H1 (cell line): ENCODE data around the gene PDX1. TPM values are rescaled to one million over a fixed set of nuclear protein-coding genes. Genes with fewer than 3 reads are reported as not detected.

ENCODE experiments used
- CTCF ChIA-PET: fragments of 300-600 bp; sonication (Branson Sonifier 250); formaldehyde crosslinking; loops from one replicate; lab custom pipeline; 2021; ENCODE audit not compliant: partially characterized antibody; lab: Charles Lee
- POLR2A ChIA-PET: fragments of 300-600 bp; sonication (Branson Sonifier 250); formaldehyde crosslinking; loops from one replicate; lab custom pipeline; 2021; ENCODE audit warnings: inconsistent platforms; ENCODE audit not compliant: partially characterized antibody; lab: Charles Lee
- DNase-seq, 2 experiments: peaks; one replicate each; pipeline versions ENCODE4 v3.0.0 to v3.0.0-alpha.2; 2010 to 2022; ENCODE audit warnings: low spot score in 2 of 2, low read depth in 1 of 2, mixed read lengths in 1 of 2
- FAIRE-seq: peaks from 2 replicates; lab custom pipeline; 2011; peaks lifted over from hg19 to GRCh38; lab: Jason Lieb, UNC
- H2AFZ ChIP-seq: 2 replicates; pipeline ENCODE4 v1.8.1; 2012; ENCODE audit warnings: low read length, inconsistent platforms
- H2AK5ac ChIP-seq: 2 replicates; pipeline ENCODE4 v1.6.1; 2013; ENCODE audit warnings: low read depth, low read length
- H2BK120ac ChIP-seq: replicated peaks from 2 replicates; pipeline ENCODE3; 2013; ENCODE audit warnings: low read depth, low read length, inconsistent platforms
- H2BK12ac ChIP-seq: 2 replicates; pipeline ENCODE4 v1.6.1; 2013; ENCODE audit warnings: low read depth, low read length
- H2BK15ac ChIP-seq: 2 replicates; pipeline ENCODE4 v1.6.1; 2013; ENCODE audit warnings: low read length
- H2BK20ac ChIP-seq: 2 replicates; pipeline ENCODE4 v1.6.1; 2013; ENCODE audit warnings: low read length
- H2BK5ac ChIP-seq: 2 replicates; pipeline ENCODE4 v1.6.1; 2013; ENCODE audit warnings: low read depth, low read length
- H3K14ac ChIP-seq: 2 replicates; pipeline ENCODE4 v1.6.1; 2013; ENCODE audit warnings: inconsistent platforms; ENCODE audit not compliant: insufficient read length
- H3K18ac ChIP-seq: 2 replicates; pipeline ENCODE4 v1.6.1; 2013; ENCODE audit warnings: low read length; ENCODE audit errors: extremely low read depth
- H3K23ac ChIP-seq: 2 replicates; pipeline ENCODE4 v1.6.1; 2013; ENCODE audit warnings: inconsistent platforms; ENCODE audit not compliant: insufficient read length
- H3K23me2 ChIP-seq: 2 replicates; pipeline ENCODE4 v1.6.1; 2013; ENCODE audit warnings: low read depth, low read length
- H3K27ac ChIP-seq: 2 replicates; pipeline ENCODE4 v1.6.1; 2011; ENCODE audit warnings: low read depth, low read length, inconsistent platforms
- H3K27me3 ChIP-seq, 4 experiments: replicated peaks in 1 of 4; 1 replicate in 1 of 4; 2 replicates in 3 of 4; pipeline versions ENCODE4 v1.6.1 to v1.8.1; 2011 to 2013; ENCODE audit warnings: low read length in 3 of 4, mild to moderate bottlenecking in 3 of 4, inconsistent platforms in 2 of 4, mixed read lengths in 2 of 4, moderate library complexity in 1 of 4; ENCODE audit not compliant: control insufficient read depth in 3 of 4, insufficient read depth in 3 of 4; ENCODE audit errors: extremely low read depth in 1 of 4
- H3K36me3 ChIP-seq, 4 experiments: 2 replicates each; pipeline versions ENCODE4 v1.6.1 to v1.8.1; 2011 to 2013; ENCODE audit warnings: mild to moderate bottlenecking in 4 of 4, low read length in 3 of 4, moderate library complexity in 2 of 4, control low read depth in 1 of 4, inconsistent platforms in 1 of 4; ENCODE audit not compliant: insufficient read depth in 4 of 4, control insufficient read depth in 2 of 4
- H3K4ac ChIP-seq: replicated peaks from 2 replicates; pipeline ENCODE3; 2013; ENCODE audit warnings: low read length, low read depth, mixed read lengths, inconsistent platforms; ENCODE audit not compliant: insufficient read length
- H3K4me1 ChIP-seq, 4 experiments: replicated peaks in 1 of 4; 1 replicate in 1 of 4; 2 replicates in 3 of 4; pipeline versions ENCODE4 v1.6.1 to v1.8.1; 2011 to 2013; ENCODE audit warnings: low read length in 3 of 4, inconsistent platforms in 2 of 4, mixed read lengths in 1 of 4; ENCODE audit not compliant: insufficient read depth in 4 of 4, control insufficient read depth in 3 of 4
- H3K4me2 ChIP-seq, 2 experiments: 2 replicates each; pipeline versions ENCODE4 v1.6.1 to v1.8.1; 2011 to 2013; ENCODE audit warnings: low read depth in 2 of 2, low read length in 2 of 2, control low read depth in 1 of 2, inconsistent platforms in 1 of 2, mild to moderate bottlenecking in 1 of 2; ENCODE audit not compliant: insufficient read depth in 1 of 2
- H3K4me3 ChIP-seq, 4 experiments: fragments of 200-600, 300-600 bp in 1 of 4; sonication (generic), shearing (Covaris generic), sonication (Bioruptor Twin) in 1 of 4; 2 replicates each; pipeline versions ENCODE4 v1.5.1 to v1.8.1; 2011 to 2016; ENCODE audit warnings: low read length in 4 of 4, low read depth in 3 of 4, control low read depth in 2 of 4, inconsistent platforms in 2 of 4, mild to moderate bottlenecking in 2 of 4, mixed read lengths in 1 of 4, moderate library complexity in 1 of 4; ENCODE audit not compliant: insufficient read depth in 2 of 4; ENCODE audit errors: extremely low read depth in 1 of 4
- H3K56ac ChIP-seq: replicated peaks from 2 replicates; pipeline ENCODE3; 2013; ENCODE audit warnings: low read depth, mild to moderate bottlenecking, mixed read lengths, low read length, inconsistent platforms; ENCODE audit not compliant: insufficient read length
- H3K79me1 ChIP-seq: 2 replicates; pipeline ENCODE4 v1.6.1; 2013; ENCODE audit warnings: low read depth, low read length, control low read depth
- H3K79me2 ChIP-seq, 2 experiments: 2 replicates each; pipeline versions ENCODE4 v1.6.1 to v1.8.1; 2012 to 2013; ENCODE audit warnings: low read length in 2 of 2, mild to moderate bottlenecking in 2 of 2, inconsistent platforms in 1 of 2; ENCODE audit not compliant: insufficient read depth in 2 of 2, control insufficient read depth in 1 of 2
- H3K9ac ChIP-seq, 4 experiments: replicated peaks in 1 of 4; 1 replicate in 1 of 4; 2 replicates in 3 of 4; pipeline versions ENCODE4 v1.6.1 to v1.8.1; 2011 to 2013; ENCODE audit warnings: low read depth in 3 of 4, low read length in 3 of 4, control low read depth in 2 of 4, mild to moderate bottlenecking in 2 of 4, moderate library complexity in 2 of 4, inconsistent platforms in 1 of 4; ENCODE audit errors: extremely low read depth in 1 of 4
- H3K9me3 ChIP-seq, 2 experiments: 2 replicates each; pipeline versions ENCODE4 v1.6.1 to v1.8.1; 2012 to 2013; ENCODE audit warnings: mild to moderate bottlenecking in 2 of 2, moderate library complexity in 2 of 2, control low read depth in 1 of 2, inconsistent platforms in 1 of 2, low read depth in 1 of 2, low read length in 1 of 2, mixed read lengths in 1 of 2; ENCODE audit not compliant: insufficient read depth in 2 of 2
- H4K20me1 ChIP-seq, 2 experiments: replicated peaks in 1 of 2; 2 replicates each; pipeline versions ENCODE3 to v1.8.1; 2011 to 2013; ENCODE audit warnings: inconsistent platforms in 2 of 2, low read length in 2 of 2, mild to moderate bottlenecking in 1 of 2; ENCODE audit not compliant: insufficient read depth in 2 of 2, control insufficient read depth in 1 of 2
- H4K5ac ChIP-seq: 2 replicates; pipeline ENCODE4 v1.6.1; 2013; ENCODE audit warnings: low read length, low read depth, mixed read lengths, inconsistent platforms; ENCODE audit not compliant: insufficient read length
- H4K8ac ChIP-seq: 2 replicates; pipeline ENCODE4 v1.8.0; 2013; ENCODE audit warnings: mild to moderate bottlenecking, moderate library complexity, low read length, inconsistent platforms; ENCODE audit not compliant: insufficient read depth; ENCODE audit errors: extremely low read depth
- H4K91ac ChIP-seq: replicated peaks from 2 replicates; pipeline ENCODE3; 2013; ENCODE audit warnings: low read length, mixed read lengths, inconsistent platforms; ENCODE audit not compliant: insufficient read length
- CHD1 ChIP-seq: IDR thresholded peaks from 2 replicates; pipeline ENCODE4 v1.6.1; 2012; ENCODE audit warnings: low read depth, low read length, improper control_type of control experiment
- CTBP2 ChIP-seq: IDR thresholded peaks from 2 replicates; pipeline ENCODE4 v1.7.0; 2011; ENCODE audit warnings: borderline replicate concordance, mild to moderate bottlenecking, moderate library complexity, mixed read lengths, low read length; ENCODE audit not compliant: insufficient read depth, insufficient read length
- EGR1 ChIP-seq: IDR thresholded peaks from 2 replicates; pipeline ENCODE4 v1.6.1; 2011; ENCODE audit warnings: low read depth, low read length, borderline replicate concordance
- RXRA ChIP-seq: IDR thresholded peaks from 2 replicates; pipeline ENCODE4 v1.6.1; 2011; ENCODE audit warnings: low read depth, mild to moderate bottlenecking, low read length, moderate library complexity; ENCODE audit not compliant: insufficient read depth
- SIX5 ChIP-seq: IDR thresholded peaks from 2 replicates; pipeline ENCODE4 v1.6.1; 2011; ENCODE audit warnings: mild to moderate bottlenecking, low read depth, low read length
- SUZ12 ChIP-seq: fragments of 200-600 bp; sonication (generic); IDR thresholded peaks from 2 replicates; pipeline ENCODE4 v1.6.1; 2012; ENCODE audit warnings: mild to moderate bottlenecking, inconsistent platforms, low read length, moderate library complexity, mixed read lengths
- TAF1 ChIP-seq: IDR thresholded peaks from 2 replicates; pipeline ENCODE4 v1.6.1; 2011; ENCODE audit warnings: mild to moderate bottlenecking, low read depth, low read length
- WGBS, 2 experiments: shearing (Covaris generic) in 1 of 2; methylation state at CpG; one replicate each; pipeline versions ENCODE4 v1.1.6 to v1.1.7; 2013 to 2015; ENCODE audit warnings: low lambda C conversion rate in 2 of 2, mixed read lengths in 2 of 2, inconsistent platforms in 1 of 2, low coverage in 1 of 2, missing lambda C conversion rate in 1 of 2; ENCODE audit not compliant: insufficient replicate concordance in 2 of 2, insufficient coverage in 1 of 2, insufficient read length in 1 of 2; ENCODE audit errors: extremely low coverage in 1 of 2, missing lambda C conversion rate in 1 of 2; 5-methylcytosine and 5-hydroxymethylcytosine counted together
- polyA plus RNA-seq, 7 experiments: library from polyadenylated mRNA; depleted of rRNA in 3 of 7; stranded (reverse) in 5 of 7; unstranded in 2 of 7; fragments of >200 nt in 5 of 7; fragments of 200-250 nt in 2 of 7; gene quantifications; 1 replicate in 5 of 7; 2 replicates in 1 of 7; 4 replicates in 1 of 7; pipeline versions ENCODE4 v1.2.1 to v1.2.3, GENCODE V29; 2011 to 2013; ENCODE audit warnings: missing spikeins in 2 of 7, mixed read lengths in 2 of 7
- total RNA-seq: library from RNA; stranded (reverse); fragmentation: NEBNext Ultra II Directional; extraction: Animal tissue kit (Norgen Biotek cat#: 25700); gene quantifications from 2 replicates; pipeline ENCODE4 v1.2.1, GENCODE V29; 2021
- TF ChIP-seq, protein P1 (sequence below): IDR thresholded peaks from 2 replicates; pipeline ENCODE4 v1.6.1; 2011; ENCODE audit warnings: low read depth, mild to moderate bottlenecking, low read length; ENCODE audit not compliant: insufficient read depth
- TF ChIP-seq, protein P2 (sequence below): IDR thresholded peaks from 2 replicates; pipeline ENCODE4 v1.6.1; 2011; ENCODE audit warnings: low read length, improper control_type of control experiment

Gene PDX1
- total and polyA plus RNA-seq, 2 of the 8 experiments (the other 6 are each of a cell fraction or from before 2014, with no cell fraction given), result not detected

DNA sequence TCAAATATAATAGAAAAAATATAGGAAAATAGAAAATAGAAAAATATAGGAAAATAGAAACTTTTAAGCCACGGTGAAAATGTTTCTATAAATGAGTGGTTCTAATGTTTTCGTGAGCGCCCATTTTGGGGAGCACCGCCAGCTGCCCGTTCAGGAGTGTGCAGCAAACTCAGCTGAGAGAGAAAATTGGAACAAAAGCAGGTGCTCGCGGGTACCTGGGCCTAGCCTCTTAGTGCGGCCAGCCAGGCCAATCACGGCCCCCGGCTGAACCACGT lies 204 bp upstream of the PDX1 start:
- H2BK12ac ChIP-seq, result no peak overlapping the region
- no peaks in the 10 kb centered on the region for H3K79me1 ChIP-seq
- 5% methylated on average over 11 of the region's 11 CpGs; no CpG with 5 or more reads in 1 of the 2 experiments for WGBS, 2 experiments
- peak overlapping the region; percentile 34 to 62 for H3K4me2 ChIP-seq
- H3K9me3 ChIP-seq, result peaks cover 0 to 3% of the 10 kb centered on the region in 2 experiments; a peak in 1 of 4 replicates
- no peak overlapping the region for H4K5ac ChIP-seq
- H3K4me3 ChIP-seq, result peak overlapping the region in 1 of 4 experiments; percentile 49; a peak in 2 of 8 replicates
- H2AFZ ChIP-seq, result no peak overlapping the region
- no peak overlapping the region for H2BK5ac ChIP-seq
- no peaks in the 10 kb centered on the region; the same call in 1 of the 2 replicates for H3K23me2 ChIP-seq
- H3K18ac ChIP-seq, result no peak overlapping the region
- no peak for TF ChIP-seq RXRA
- TF ChIP-seq SUZ12, result no peak
- no peak for TF ChIP-seq TAF1
- TF ChIP-seq EGR1, result no peak
- TF ChIP-seq, protein P1, sequence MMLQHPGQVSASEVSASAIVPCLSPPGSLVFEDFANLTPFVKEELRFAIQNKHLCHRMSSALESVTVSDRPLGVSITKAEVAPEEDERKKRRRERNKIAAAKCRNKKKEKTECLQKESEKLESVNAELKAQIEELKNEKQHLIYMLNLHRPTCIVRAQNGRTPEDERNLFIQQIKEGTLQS, result peak; percentile 72; the same call in 1 of the 2 replicates
- TF ChIP-seq, protein P2, sequence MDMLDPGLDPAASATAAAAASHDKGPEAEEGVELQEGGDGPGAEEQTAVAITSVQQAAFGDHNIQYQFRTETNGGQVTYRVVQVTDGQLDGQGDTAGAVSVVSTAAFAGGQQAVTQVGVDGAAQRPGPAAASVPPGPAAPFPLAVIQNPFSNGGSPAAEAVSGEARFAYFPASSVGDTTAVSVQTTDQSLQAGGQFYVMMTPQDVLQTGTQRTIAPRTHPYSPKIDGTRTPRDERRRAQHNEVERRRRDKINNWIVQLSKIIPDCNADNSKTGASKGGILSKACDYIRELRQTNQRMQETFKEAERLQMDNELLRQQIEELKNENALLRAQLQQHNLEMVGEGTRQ, result peak; percentile 89
- TF ChIP-seq CTBP2, result no peak
- TF ChIP-seq SIX5, result no peak
- TF ChIP-seq CHD1, result no peak
- no peak overlapping the region for H3K27ac ChIP-seq
- no peak overlapping the region for H3K56ac ChIP-seq
- H3K36me3 ChIP-seq, result peaks cover 0 to 11% (median 0%) of the 10 kb centered on the region in 4 experiments; a peak in 1 of 8 replicates
- no peak overlapping the region for H2BK20ac ChIP-seq
- no peak overlapping the region for H3K9ac ChIP-seq
- no peak overlapping the region for H3K4ac ChIP-seq
- ChIA-PET CTCF (interaction anchor here (1.1 to 3.6 kb wide), 7 partner anchors 34 to 546 kb away, joined by 3 to 17 read pairs (median 10); no protein-coding TSS in a partner anchor), POLR2A (interaction anchor here (0.8 to 2.2 kb wide), 4 partner anchors 34 to 56 kb away, joined by 3 to 8 read pairs (median 5); no protein-coding TSS in a partner anchor)
- no peak overlapping the region for H2AK5ac ChIP-seq
- no peak for DNase-seq
- peaks cover 93 to 99% (median 98%) of the 10 kb centered on the region in 4 experiments for H3K27me3 ChIP-seq
- H4K91ac ChIP-seq, result no peak overlapping the region
- no peak overlapping the region for H3K23ac ChIP-seq
- peaks cover 8 to 34% (median 22%) of the 10 kb centered on the region in 4 experiments for H3K4me1 ChIP-seq
- no peak overlapping the region for H2BK15ac ChIP-seq
- no peak overlapping the region for H4K8ac ChIP-seq
- H3K79me2 ChIP-seq, result no peaks in the 10 kb centered on the region
- no peak overlapping the region for H2BK120ac ChIP-seq
- no peak for FAIRE-seq
- H4K20me1 ChIP-seq, result peaks cover 20 to 40% of the 10 kb centered on the region in 2 experiments
- H3K14ac ChIP-seq, result no peak overlapping the region
